ENCODE data around the gene CHN2. TPM values are rescaled to one million over a fixed set of nuclear protein-coding genes. Genes with fewer than 3 reads are reported as not detected.

Gene CHN2
- total RNA-seq, 1 donor from 2014 or later = 0.50 TPM

DNA sequence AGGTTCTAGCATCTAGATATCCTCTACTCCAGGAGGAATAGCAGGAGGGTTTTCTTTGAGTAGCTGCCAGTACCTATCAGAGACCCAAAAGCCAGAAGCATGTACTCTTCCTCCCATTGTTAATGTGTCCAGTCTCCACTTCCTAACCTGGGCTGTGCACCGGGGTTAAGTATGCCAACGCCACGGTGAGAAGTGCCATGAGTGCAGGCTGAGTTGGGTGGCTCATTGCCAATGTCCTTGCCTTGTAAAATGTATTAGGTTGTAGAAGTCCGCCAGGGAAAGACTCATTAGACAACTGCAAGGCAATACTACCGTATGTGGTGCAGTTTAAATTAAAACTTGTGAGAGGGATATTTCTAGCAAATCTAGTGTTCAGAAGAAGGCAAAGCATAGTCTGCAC lies 314.0 kb downstream of the CHN2 start:
- H3K36me3 Mint-ChIP-seq (ENCODE audit: low read depth) = no peaks in the 10 kb centered on the region
- H3K9me3 Mint-ChIP-seq (ENCODE audit: low read depth) = no peaks in the 10 kb centered on the region
- H3K4me3 Mint-ChIP-seq (ENCODE audit: unreplicated experiment) = no peak overlapping the region
- H3K27me3 Mint-ChIP-seq (ENCODE audit: low read depth) = no peaks in the 10 kb centered on the region
- no peak overlapping the region for H3K27ac Mint-ChIP-seq (ENCODE audit: unreplicated experiment)
- H3K4me1 Mint-ChIP-seq (ENCODE audit: low read depth) = peaks cover 10% of the 10 kb centered on the region
- TF ChIP-seq, protein P1, sequence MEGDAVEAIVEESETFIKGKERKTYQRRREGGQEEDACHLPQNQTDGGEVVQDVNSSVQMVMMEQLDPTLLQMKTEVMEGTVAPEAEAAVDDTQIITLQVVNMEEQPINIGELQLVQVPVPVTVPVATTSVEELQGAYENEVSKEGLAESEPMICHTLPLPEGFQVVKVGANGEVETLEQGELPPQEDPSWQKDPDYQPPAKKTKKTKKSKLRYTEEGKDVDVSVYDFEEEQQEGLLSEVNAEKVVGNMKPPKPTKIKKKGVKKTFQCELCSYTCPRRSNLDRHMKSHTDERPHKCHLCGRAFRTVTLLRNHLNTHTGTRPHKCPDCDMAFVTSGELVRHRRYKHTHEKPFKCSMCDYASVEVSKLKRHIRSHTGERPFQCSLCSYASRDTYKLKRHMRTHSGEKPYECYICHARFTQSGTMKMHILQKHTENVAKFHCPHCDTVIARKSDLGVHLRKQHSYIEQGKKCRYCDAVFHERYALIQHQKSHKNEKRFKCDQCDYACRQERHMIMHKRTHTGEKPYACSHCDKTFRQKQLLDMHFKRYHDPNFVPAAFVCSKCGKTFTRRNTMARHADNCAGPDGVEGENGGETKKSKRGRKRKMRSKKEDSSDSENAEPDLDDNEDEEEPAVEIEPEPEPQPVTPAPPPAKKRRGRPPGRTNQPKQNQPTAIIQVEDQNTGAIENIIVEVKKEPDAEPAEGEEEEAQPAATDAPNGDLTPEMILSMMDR (IDR thresholded peaks at IDR 0.05) = no peak
- DNase-seq (ENCODE audit: low spot score) = no peak

DNA sequence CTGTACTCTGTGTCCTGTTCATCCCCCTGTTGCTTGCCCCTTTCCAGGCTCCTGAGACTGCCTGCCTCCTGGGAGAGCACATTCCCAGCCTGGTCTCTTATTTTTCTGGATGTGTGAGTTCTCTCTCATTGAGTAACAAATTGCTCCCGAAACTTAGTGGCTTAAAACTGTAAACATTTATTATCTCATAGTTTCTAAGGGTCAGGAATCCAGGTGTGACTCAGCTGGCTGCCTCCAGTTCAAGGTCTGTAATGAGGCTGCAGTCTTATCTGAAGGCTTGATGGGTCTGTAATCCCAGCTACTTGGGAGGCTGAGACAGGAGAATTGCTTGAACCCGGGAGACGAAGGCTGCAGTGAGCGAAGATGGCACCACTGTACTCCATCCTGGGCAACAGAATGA lies 315.5 kb downstream of the CHN2 start:
- Mint-ChIP-seq H3K9me3 (ENCODE audit: low read depth) (no peaks in the 10 kb centered on the region), H3K4me1 (ENCODE audit: low read depth) (peaks cover 10% of the 10 kb centered on the region), H3K27me3 (ENCODE audit: low read depth) (no peaks in the 10 kb centered on the region), H3K27ac (ENCODE audit: unreplicated experiment) (no peak overlapping the region), H3K36me3 (ENCODE audit: low read depth) (no peaks in the 10 kb centered on the region), H3K4me3 (ENCODE audit: unreplicated experiment) (no peak overlapping the region)
- no peak for DNase-seq (ENCODE audit: low spot score)
- TF ChIP-seq, protein P1 (IDR thresholded peaks at IDR 0.05) = no peak

DNA sequence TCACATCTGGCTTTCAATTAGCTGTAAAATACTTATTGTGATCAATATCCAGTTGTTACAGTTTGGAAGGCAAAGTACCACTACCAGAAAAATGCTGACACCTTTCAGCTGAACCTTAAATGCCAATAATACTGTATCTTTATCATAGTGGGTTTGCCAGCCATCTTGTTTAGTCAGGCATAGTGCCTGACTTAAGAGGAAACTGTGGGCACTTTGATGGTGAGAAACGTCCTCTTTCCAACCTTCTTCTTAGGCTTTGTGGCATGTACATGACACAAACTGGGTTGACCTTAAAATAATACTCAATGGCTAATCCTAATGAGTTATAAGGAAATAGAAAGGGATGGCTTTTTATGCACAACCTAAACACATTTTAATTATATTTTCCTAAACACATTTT lies 316.8 kb downstream of the CHN2 start:
- H3K36me3 Mint-ChIP-seq (ENCODE audit: low read depth) = no peaks in the 10 kb centered on the region
- no peaks in the 10 kb centered on the region for H3K9me3 Mint-ChIP-seq (ENCODE audit: low read depth)
- no peaks in the 10 kb centered on the region for H3K27me3 Mint-ChIP-seq (ENCODE audit: low read depth)

DNA sequence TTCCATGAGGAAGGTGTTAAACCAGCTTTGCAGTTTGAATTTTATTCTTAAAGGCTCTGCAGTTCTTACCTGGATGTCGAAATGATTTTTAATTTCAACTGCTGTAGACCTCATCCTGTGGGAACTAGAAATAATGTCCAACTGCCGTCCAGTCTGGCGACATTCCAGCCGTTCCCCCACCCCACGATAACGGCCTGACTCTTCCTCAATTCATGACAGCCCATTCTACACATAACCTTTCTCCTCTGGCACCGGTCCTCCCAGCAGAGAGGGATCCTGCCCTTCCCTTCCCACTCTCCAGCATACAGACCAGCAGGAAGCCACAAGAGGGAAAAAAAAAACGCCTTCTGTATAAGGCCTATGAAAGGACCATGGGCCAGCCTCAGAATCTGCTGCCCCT lies 317.3 kb downstream of the CHN2 start:
- no peaks in the 10 kb centered on the region for H3K9me3 Mint-ChIP-seq (ENCODE audit: low read depth)
- H3K36me3 Mint-ChIP-seq (ENCODE audit: low read depth) = no peaks in the 10 kb centered on the region
- H3K4me1 Mint-ChIP-seq (ENCODE audit: low read depth) = no peaks in the 10 kb centered on the region
- H3K27ac Mint-ChIP-seq (ENCODE audit: unreplicated experiment) = no peak overlapping the region
- TF ChIP-seq, protein P1 (IDR thresholded peaks at IDR 0.05) = no peak
- H3K27me3 Mint-ChIP-seq (ENCODE audit: low read depth) = no peaks in the 10 kb centered on the region
- DNase-seq (ENCODE audit: low spot score) = no peak
- H3K4me3 Mint-ChIP-seq (ENCODE audit: unreplicated experiment) = no peak overlapping the region

More for the DNA sequence above, 316.8 kb downstream of the CHN2 start:
- H3K4me1 Mint-ChIP-seq (ENCODE audit: low read depth) = peaks cover 2% of the 10 kb centered on the region
- H3K27ac Mint-ChIP-seq (ENCODE audit: unreplicated experiment) = no peak overlapping the region
- H3K4me3 Mint-ChIP-seq (ENCODE audit: unreplicated experiment) = no peak overlapping the region
- DNase-seq (ENCODE audit: low spot score) = no peak
- TF ChIP-seq, protein P1 (IDR thresholded peaks at IDR 0.05) = no peak

DNA sequence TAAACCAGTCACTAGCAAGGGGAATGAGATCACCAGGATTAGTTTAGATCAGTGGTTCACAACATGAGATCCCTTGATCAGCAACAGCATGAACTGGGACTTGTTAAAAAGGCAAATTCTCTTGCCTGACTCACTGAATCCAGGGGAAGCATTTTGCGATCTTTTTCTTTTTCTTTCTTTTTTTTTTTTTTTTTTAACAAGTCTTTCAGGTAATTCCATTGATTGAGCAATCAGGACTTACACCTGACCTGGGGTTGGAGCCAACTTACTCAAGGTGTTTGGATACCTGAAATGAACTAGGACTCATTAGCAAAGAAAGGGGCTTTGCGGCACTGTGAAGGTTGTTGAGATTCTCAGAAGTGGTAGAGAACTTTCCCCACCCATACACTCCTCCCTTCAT lies 321.9 kb downstream of the CHN2 start:
- Mint-ChIP-seq H3K4me1 (ENCODE audit: low read depth) (peaks cover 14% of the 10 kb centered on the region), H3K4me3 (ENCODE audit: unreplicated experiment) (no peak overlapping the region), H3K27ac (ENCODE audit: unreplicated experiment) (no peak overlapping the region), H3K36me3 (ENCODE audit: low read depth) (peaks cover 3% of the 10 kb centered on the region), H3K27me3 (ENCODE audit: low read depth) (no peaks in the 10 kb centered on the region), H3K9me3 (ENCODE audit: low read depth) (peaks cover 4% of the 10 kb centered on the region)
- TF ChIP-seq, protein P1 (IDR thresholded peaks at IDR 0.05) = no peak
- no peak for DNase-seq (ENCODE audit: low spot score)
